Bronchial epithelial cell (primary cell): ENCODE data around the gene FOXC1. TPM values are rescaled to one million over a fixed set of nuclear protein-coding genes. Genes with fewer than 3 reads are reported as not detected.

Experiments
- DNase-seq: peaks from one replicate; pipeline ENCODE4 v3.0.0-alpha.2; 2010; ENCODE audit warnings: low read depth
- FAIRE-seq: peaks from 2 replicates; lab custom pipeline; 2011; peaks lifted over from hg19 to GRCh38; lab: Jason Lieb, UNC
- H3K27me3 ChIP-seq: 2 replicates; pipeline ENCODE4 v1.5.1; 2011; ENCODE audit warnings: low read length; ENCODE audit not compliant: control insufficient read depth, insufficient read depth
- H3K36me3 ChIP-seq: 2 replicates; pipeline ENCODE4 v1.5.1; 2011; ENCODE audit warnings: low read length; ENCODE audit not compliant: control insufficient read depth, insufficient read depth
- H3K4me3 ChIP-seq: 2 replicates; pipeline ENCODE4 v1.5.1; 2011; ENCODE audit warnings: mild to moderate bottlenecking, low read depth, low read length, control low read depth
- CTCF ChIP-seq: IDR thresholded peaks from 2 replicates; pipeline ENCODE4 v1.5.1; 2011; ENCODE audit warnings: mild to moderate bottlenecking, moderate library complexity, low read length, control low read depth, inconsistent platforms; ENCODE audit not compliant: insufficient read depth, severe bottlenecking
- total RNA-seq: library from RNA; depleted of rRNA; stranded (reverse); fragments of >200 nt; gene quantifications from 2 replicates; pipeline ENCODE4 v1.2.1, GENCODE V29; 2014

Gene FOXC1
- total RNA-seq, 1 donor from 2014 or later: 3.7 TPM

GRCh38 chr6:1644516-1645060 lies 34.9 kb downstream of the FOXC1 start:
- no peak for TF ChIP-seq CTCF

GRCh38 chr6:1645466-1646185 lies 35.9 kb downstream of the FOXC1 start:
- Histone ChIP-seq H3K36me3 (no peaks in the 10 kb centered on the region), H3K27me3 (no peaks in the 10 kb centered on the region), H3K4me3 (no peak overlapping the region)
- DNase-seq: no peak
- no peak for TF ChIP-seq CTCF
- peak; percentile 13 for FAIRE-seq

More at GRCh38 chr6:1644516-1645060, 34.9 kb downstream of the FOXC1 start:
- Histone ChIP-seq H3K4me3 (no peak overlapping the region), H3K27me3 (no peaks in the 10 kb centered on the region), H3K36me3 (no peaks in the 10 kb centered on the region)
- DNase-seq (no peak), FAIRE-seq (no peak)

DNA sequence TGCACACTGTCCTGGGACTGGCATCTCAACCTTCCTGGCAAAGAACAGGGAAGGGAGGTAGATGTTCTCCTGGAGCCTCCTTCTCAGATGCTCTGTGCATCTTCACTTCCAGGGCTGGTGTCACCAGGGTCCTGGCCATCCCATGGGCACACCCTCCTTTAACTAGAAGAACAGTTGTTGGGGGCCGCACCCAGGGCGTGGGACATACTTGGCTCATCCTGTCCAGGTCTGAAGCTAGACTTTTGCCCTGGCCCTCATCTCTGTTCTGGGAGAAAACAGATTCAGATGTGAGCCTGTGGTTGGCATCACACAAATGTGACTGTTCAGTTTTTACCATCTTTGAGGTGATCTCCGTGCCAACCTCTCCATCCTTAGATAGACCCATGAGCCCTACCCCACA lies 41.6 kb downstream of the FOXC1 start:
- FAIRE-seq: no peak
- no peak for DNase-seq
- Histone ChIP-seq H3K4me3 (no peak overlapping the region), H3K27me3 (no peaks in the 10 kb centered on the region), H3K36me3 (no peaks in the 10 kb centered on the region)
- TF ChIP-seq CTCF: no peak

DNA sequence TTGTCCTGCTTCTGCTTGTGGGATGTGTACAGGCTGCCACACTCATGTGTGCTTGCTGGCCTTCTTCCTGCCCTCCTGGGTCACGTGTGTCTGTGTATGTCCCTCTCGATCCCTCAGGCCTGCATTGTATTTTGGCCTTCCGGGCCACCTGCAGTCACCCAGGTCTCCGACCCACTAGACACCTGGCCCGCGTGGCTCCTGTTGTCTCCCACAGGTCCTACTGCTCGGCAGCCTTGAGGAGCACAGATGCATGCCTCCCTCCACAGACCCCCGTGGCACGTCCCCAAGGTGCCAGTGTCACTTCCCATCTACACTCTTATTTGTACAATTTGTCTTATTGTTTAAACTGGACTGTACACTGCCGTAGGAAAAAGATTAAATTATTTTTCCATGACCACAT lies 43.1 kb downstream of the FOXC1 start:
- H3K36me3 ChIP-seq: no peaks in the 10 kb centered on the region
- H3K4me3 ChIP-seq: no peak overlapping the region
- TF ChIP-seq CTCF: no peak
- DNase-seq (no peak), FAIRE-seq (no peak)
- no peaks in the 10 kb centered on the region for H3K27me3 ChIP-seq

DNA sequence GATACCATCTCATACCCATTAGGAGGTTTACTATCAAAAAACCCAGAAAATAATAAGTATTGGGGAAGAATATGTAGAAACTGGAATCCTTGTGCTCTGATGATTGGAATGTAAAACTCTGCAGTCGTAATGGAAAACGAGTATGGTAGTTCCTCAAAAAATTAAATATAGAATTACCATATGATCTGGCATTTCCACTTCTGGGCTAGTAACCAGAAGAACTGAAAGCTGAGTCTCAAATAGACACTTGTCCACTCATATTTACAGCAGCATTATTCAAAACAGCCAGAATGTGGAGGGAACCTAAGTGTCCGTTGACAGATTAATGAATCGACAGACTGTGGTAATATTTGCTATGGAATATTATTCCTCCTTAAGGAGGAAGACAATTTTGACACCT lies 44.3 kb downstream of the FOXC1 start:
- H3K4me3 ChIP-seq: no peak overlapping the region
- FAIRE-seq (no peak), DNase-seq (no peak)
- no peaks in the 10 kb centered on the region for H3K36me3 ChIP-seq
- TF ChIP-seq CTCF: no peak
- H3K27me3 ChIP-seq: no peaks in the 10 kb centered on the region
